A549 treated with ZK216348 at 1 μM for 4 hours (cell line): ENCODE results near the gene UBE2D3. TPM values are rescaled to one million over a fixed set of nuclear protein-coding genes. Genes with fewer than 3 reads are reported as not detected.

Source experiments
- total RNA-seq: library from RNA; stranded (reverse); fragments of 200-300 nt; extraction: Qiagen RNA extraction; gene quantifications from 5 replicates; pipeline ENCODE4 v1.2.3, GENCODE V29; 2022; ENCODE audit warnings: low read depth

The UBE2D3 gene
- total RNA-seq, result 201 to 228 TPM (median 219 TPM) in 5 replicates

GRCh38 chr4:102826890-102827673 lies at the start of gene UBE2D3:
TSS of gene UBE2D3 (minus strand) at chr4:102827551. CDS start at chr4:102826508, 1,043 bp downstream.

DNA sequence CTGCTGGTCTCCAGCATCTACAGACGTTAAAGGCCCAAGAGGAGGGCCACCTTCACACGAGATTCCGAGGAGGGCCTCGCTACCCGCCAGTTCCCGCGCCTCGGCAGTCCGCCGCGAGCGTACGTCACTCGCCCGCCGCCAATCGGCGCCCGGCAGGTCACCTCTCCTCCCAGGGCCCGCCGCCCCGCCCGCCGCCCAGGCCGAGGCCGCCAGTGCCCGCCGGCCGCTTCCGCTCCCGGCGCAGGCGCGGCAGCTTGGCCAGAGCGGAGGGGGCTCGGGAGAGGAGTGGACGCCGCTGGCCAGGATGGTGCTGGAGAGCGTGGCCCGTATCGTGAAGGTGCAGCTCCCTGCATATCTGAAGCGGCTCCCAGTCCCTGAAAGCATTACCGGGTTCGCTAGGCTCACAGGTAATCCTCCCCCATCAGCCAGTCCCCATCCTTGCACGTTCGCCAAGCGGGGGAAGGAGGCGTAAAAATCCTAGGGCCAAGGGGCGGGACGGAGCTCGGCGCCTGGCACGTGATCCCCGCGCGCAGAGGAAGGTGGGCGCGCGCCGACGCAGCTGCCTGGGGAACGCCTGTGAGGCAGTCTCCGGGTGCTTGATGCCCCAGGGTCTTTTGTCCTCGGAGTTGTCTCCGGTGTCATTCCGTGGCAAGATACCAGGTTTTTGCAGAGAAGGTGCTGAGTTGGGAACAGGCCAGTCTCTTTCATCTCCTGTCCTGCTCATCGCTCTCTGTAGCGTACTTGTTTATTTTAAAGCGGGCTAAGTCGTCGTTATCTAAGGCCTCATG lies 41.6 kb upstream of the UBE2D3 start, which contains the start of gene CISD2:
CISD2 (plus strand) TSS at position 212 of the 788 bp plus-strand sequence; CDS start at position 305, 93 bp downstream.

DNA sequence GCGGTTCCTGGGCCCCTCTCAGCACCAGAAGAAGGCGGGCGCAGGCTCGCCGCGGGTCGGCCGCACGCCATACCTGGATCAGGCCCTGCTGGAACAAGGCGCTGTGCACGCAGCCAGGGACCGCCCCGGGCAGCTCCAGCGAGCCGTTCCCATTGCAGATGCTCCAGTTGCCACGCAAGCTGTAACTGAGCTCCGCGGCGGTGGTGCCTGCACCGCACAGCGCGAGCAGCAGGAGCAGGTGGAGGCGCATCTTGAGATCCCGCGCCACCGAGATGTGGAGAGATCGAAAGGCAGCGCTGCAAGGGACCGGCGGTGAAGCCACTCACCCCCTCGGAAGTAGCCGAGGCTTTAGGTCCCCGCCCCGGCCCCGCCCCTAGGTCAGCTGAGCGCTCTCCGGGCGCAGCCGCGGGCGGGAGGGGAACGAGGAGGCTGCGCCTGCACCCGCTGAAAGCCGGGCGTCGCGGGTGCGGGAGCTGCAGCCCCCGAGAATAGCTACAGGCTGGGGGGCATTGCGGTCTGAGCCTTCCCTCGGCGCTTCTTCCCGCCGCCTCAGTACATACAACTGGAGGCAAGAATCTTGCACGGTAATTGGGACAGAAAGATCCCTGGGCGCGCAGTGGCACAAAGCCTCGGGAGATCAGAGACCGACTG lies 66.6 kb downstream of the UBE2D3 start, which contains the start of gene MANBA:
MANBA (minus strand) TSS at position 324 of the 651 bp plus-strand sequence; CDS start at position 250, 74 bp downstream.

Other genes with a start within 250 kb of the UBE2D3 start
- 12.3 to 15.7 TPM (median 13.2 TPM) in 5 replicates for gene MANBA, start 66.6 kb downstream of the UBE2D3 start, total RNA-seq
- gene CISD2, start 41.4 kb upstream of the UBE2D3 start, total RNA-seq, result 30.3 to 44.8 TPM (median 35.7 TPM) in 5 replicates
- gene SLC9B1, start 192.2 kb upstream of the UBE2D3 start, total RNA-seq, result 0.41 TPM in 1 of 5 replicates, not detected in the others
- 6.4 to 9.8 TPM (median 7.5 TPM) in 5 replicates for gene SLC9B2, start 249.2 kb upstream of the UBE2D3 start, total RNA-seq